Measurements from ENCODE around the gene MYO1H. TPM values are rescaled to one million over a fixed set of nuclear protein-coding genes. Genes with fewer than 3 reads are reported as not detected.

Gene MYO1H, protein sequence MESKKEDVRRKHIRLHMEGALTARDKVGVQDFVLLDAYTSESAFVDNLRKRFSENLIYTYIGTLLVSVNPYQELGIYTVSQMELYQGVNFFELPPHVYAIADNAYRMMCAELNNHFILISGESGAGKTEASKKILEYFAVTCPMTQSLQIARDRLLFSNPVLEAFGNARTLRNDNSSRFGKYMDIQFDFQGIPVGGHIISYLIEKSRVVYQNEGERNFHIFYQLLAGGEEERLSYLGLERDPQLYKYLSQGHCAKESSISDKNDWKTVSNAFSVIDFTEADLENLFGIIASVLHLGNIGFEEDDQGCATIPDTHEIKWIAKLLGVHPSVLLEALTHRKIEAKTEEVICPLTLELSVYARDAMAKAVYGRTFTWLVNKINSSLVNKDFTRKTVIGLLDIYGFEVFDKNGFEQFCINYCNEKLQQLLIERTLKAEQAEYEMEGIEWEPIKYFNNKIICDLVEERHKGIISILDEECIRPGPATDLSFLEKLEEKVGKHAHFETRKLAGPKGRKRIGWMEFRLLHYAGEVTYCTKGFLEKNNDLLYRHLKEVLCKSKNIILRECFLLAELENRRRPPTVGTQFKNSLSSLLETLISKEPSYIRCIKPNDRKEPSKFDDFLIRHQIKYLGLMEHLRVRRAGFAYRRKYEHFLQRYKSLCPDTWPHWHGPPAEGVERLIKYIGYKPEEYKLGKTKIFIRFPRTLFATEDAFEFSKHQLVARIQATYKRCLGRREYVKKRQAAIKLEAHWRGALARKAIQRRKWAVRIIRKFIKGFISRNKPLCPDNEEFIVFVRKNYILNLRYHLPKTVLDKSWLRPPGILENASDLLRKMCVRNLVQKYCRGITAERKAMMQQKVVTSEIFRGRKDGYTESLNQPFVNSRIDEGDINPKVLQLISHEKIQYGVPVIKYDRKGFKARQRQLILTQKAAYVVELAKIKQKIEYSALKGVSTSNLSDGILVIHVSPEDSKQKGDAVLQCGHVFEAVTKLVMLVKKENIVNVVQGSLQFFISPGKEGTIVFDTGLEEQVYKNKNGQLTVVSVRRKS
- 4.4 TPM for total RNA-seq (ENCODE audit: unreplicated experiment)
- long read RNA-seq, partial matches to known transcripts, result 2 of 10 reads
- long read RNA-seq, other reads (novel, unspliced or antisense), result 8 of 10 reads

DNA sequence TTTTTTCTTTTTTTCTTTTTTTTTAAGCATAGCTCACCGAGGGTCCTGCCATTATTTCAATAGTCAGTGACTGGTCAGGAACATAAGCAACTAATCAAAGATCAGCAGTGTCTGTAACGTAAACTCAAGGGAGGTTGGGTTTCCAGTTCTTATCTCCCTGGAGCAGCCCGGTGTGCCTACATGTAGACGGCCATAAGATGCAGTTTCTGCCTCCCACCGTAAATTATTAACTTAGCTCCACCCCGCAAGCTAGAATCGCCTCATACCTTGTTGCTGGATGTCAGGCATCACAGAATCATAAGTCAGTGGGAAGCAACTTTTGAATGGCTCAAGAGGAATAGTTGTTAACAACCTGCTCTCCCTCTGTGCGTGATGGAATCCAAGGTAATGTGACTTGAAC is at the start of gene MYO1H:
TSS of gene MYO1H (plus strand) at position 312 of the 400 bp plus-strand sequence. CDS start at position 373, 61 bp downstream.
- TF ChIP-seq, protein P1, sequence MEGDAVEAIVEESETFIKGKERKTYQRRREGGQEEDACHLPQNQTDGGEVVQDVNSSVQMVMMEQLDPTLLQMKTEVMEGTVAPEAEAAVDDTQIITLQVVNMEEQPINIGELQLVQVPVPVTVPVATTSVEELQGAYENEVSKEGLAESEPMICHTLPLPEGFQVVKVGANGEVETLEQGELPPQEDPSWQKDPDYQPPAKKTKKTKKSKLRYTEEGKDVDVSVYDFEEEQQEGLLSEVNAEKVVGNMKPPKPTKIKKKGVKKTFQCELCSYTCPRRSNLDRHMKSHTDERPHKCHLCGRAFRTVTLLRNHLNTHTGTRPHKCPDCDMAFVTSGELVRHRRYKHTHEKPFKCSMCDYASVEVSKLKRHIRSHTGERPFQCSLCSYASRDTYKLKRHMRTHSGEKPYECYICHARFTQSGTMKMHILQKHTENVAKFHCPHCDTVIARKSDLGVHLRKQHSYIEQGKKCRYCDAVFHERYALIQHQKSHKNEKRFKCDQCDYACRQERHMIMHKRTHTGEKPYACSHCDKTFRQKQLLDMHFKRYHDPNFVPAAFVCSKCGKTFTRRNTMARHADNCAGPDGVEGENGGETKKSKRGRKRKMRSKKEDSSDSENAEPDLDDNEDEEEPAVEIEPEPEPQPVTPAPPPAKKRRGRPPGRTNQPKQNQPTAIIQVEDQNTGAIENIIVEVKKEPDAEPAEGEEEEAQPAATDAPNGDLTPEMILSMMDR (IDR thresholded peaks at IDR 0.05; ENCODE audit: unreplicated experiment), result no peak
- Mint-ChIP-seq H3K4me1 (ENCODE audit: unreplicated experiment) (no peaks in the 10 kb centered on the region), H3K36me3 (ENCODE audit: low read depth, unreplicated experiment) (no peaks in the 10 kb centered on the region), H3K9me3 (ENCODE audit: unreplicated experiment) (no peaks in the 10 kb centered on the region), H3K4me3 (ENCODE audit: unreplicated experiment) (no peak within 1 kb of the TSS), H3K27ac (ENCODE audit: unreplicated experiment) (no peak within 1 kb of the TSS), H3K27me3 (ENCODE audit: unreplicated experiment) (no peaks in the 10 kb centered on the region)
- DNase-seq (ENCODE audit: low spot score), result no peak

DNA sequence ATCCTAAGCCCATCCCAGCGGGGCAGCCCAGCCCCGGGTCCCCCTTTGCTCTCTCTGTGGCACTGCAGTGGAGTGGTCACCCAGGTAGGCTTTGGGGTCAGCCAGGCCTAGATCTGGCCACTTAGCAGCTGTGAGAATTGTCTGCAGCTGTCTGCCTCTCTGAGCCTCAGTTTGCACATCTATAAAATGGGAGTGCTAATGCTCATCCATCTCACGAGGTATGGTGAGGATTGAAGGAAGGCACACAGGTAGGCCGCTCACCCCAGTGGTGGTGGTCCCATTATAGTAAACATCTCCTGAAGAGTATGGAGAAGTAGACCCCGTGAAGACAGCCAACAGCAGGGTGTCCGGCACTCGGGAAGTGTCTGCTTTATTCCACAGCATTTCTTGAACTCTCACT is 47.9 kb upstream of the MYO1H start:
- no peaks in the 10 kb centered on the region for H3K36me3 Mint-ChIP-seq (ENCODE audit: low read depth, unreplicated experiment)
- H3K27me3 Mint-ChIP-seq (ENCODE audit: unreplicated experiment), result peaks cover 7% of the 10 kb centered on the region
- H3K4me3 Mint-ChIP-seq (ENCODE audit: unreplicated experiment), result no peak overlapping the region
- H3K9me3 Mint-ChIP-seq (ENCODE audit: unreplicated experiment), result peaks cover 3% of the 10 kb centered on the region
- H3K27ac Mint-ChIP-seq (ENCODE audit: unreplicated experiment), result no peak overlapping the region
- H3K4me1 Mint-ChIP-seq (ENCODE audit: unreplicated experiment), result peaks cover 4% of the 10 kb centered on the region
- DNase-seq (ENCODE audit: low spot score), result no peak
- TF ChIP-seq, protein P1 (IDR thresholded peaks at IDR 0.05; ENCODE audit: unreplicated experiment), result no peak

DNA sequence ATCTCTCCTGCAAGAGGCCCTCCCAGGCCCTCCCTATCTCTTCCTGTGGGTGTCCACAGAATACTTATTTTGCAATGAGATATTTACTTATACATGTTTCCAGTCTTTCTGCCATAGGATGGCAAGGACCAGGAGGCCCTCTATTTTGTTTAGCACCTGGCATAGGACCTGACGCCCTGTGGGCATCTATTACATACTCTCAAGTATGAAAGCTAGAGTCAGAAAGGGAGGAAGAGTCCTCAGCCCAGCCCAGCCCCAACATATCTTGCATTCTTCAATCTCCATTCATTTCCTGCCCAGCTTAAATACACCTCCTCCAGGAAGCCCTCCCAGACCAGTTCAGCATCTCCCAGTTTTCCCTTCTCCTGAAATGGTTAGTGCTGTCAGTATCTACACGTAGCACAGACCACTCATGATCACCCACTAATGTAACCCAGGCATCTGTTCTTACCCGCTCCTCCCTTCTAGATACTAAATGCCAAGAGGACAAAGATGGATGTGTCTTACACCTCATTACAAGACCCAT is 46.0 kb upstream of the MYO1H start:
- Mint-ChIP-seq H3K27me3 (ENCODE audit: unreplicated experiment) (peaks cover 7% of the 10 kb centered on the region), H3K27ac (ENCODE audit: unreplicated experiment) (peak overlapping the region; percentile 16)

DNA sequence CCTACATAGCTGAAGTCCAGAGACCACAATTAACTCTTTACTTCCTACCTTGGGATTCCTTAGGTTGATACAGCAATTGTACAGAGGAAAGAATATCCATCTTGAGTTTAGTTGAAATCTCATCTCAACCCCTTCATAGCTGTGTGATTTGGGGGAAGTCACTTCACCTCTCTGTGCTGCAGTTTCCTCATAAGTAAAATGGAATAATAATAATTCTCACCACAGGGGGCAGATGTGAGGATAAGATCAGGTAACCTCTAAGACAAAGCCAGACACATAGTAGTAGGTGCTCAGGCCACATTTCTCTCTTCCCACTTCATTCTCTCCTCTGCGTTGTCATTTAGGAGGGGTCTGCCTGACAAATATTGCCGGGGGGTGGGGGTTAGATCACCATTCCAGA is 45.3 kb upstream of the MYO1H start:
- no peaks in the 10 kb centered on the region for H3K36me3 Mint-ChIP-seq (ENCODE audit: low read depth, unreplicated experiment)
- no peak for DNase-seq (ENCODE audit: low spot score)
- H3K27ac Mint-ChIP-seq (ENCODE audit: unreplicated experiment), result no peak overlapping the region
- TF ChIP-seq, protein P1 (IDR thresholded peaks at IDR 0.05; ENCODE audit: unreplicated experiment), result peak; percentile 30
- peaks cover 7% of the 10 kb centered on the region for H3K27me3 Mint-ChIP-seq (ENCODE audit: unreplicated experiment)
- peaks cover 4% of the 10 kb centered on the region for H3K4me1 Mint-ChIP-seq (ENCODE audit: unreplicated experiment)
- no peak overlapping the region for H3K4me3 Mint-ChIP-seq (ENCODE audit: unreplicated experiment)
- H3K9me3 Mint-ChIP-seq (ENCODE audit: unreplicated experiment), result peaks cover 3% of the 10 kb centered on the region

More for the DNA sequence above, 46.0 kb upstream of the MYO1H start:
- no peaks in the 10 kb centered on the region for H3K36me3 Mint-ChIP-seq (ENCODE audit: low read depth, unreplicated experiment)
- peaks cover 4% of the 10 kb centered on the region for H3K4me1 Mint-ChIP-seq (ENCODE audit: unreplicated experiment)
- DNase-seq (ENCODE audit: low spot score), result no peak
- peak overlapping the region; percentile 12 for H3K4me3 Mint-ChIP-seq (ENCODE audit: unreplicated experiment)
- TF ChIP-seq, protein P1 (IDR thresholded peaks at IDR 0.05; ENCODE audit: unreplicated experiment), result no peak
- peaks cover 3% of the 10 kb centered on the region for H3K9me3 Mint-ChIP-seq (ENCODE audit: unreplicated experiment)
